Activated B cell treated with CpG ODN at 0.5 μM for 24 hours (primary cell): ENCODE data around the gene KRT9. TPM values are rescaled to one million over a fixed set of nuclear protein-coding genes. Genes with fewer than 3 reads are reported as not detected.

Experiments
- ATAC-seq: fragments of 200-7000 bp; cut with Tn5 transposase; one replicate; pipeline ENCODE4 v1.10.0; 2021; ENCODE audit warnings: low read depth, mild to moderate bottlenecking, moderate library complexity
- CTCF ChIA-PET: fragments of 350-600 bp; sonication (Branson Sonifier 250); formaldehyde crosslinking; loops from one replicate; lab custom pipeline; 2021; ENCODE audit warnings: antibody characterized with exemption; lab: Charles Lee
- POLR2A ChIA-PET: fragments of 350-600 bp; sonication (Branson Sonifier 250); formaldehyde crosslinking; loops from one replicate; lab custom pipeline; 2021; ENCODE audit warnings: antibody characterized with exemption; lab: Charles Lee
- DNase-seq: peaks from one replicate; pipeline ENCODE4 v3.0.0; 2022
- H3K27ac Mint-ChIP-seq: one replicate; pipeline ENCODE4 v1.8.0; 2020; ENCODE audit warnings: mixed read lengths
- H3K27me3 Mint-ChIP-seq: one replicate; pipeline ENCODE4 v1.8.0; 2021; ENCODE audit warnings: mixed read lengths
- H3K36me3 Mint-ChIP-seq: one replicate; pipeline ENCODE4 v1.8.0; 2021; ENCODE audit warnings: low read depth, mixed read lengths
- H3K4me1 Mint-ChIP-seq: one replicate; pipeline ENCODE4 v1.8.0; 2021; ENCODE audit warnings: mixed read lengths
- H3K4me3 Mint-ChIP-seq: one replicate; pipeline ENCODE4 v1.8.0; 2020; ENCODE audit warnings: mild to moderate bottlenecking, mixed read lengths
- H3K9me3 Mint-ChIP-seq: one replicate; pipeline ENCODE4 v1.8.0; 2020; ENCODE audit warnings: mixed read lengths
- intact Hi-C: fragments of 100-400 bp; cut with micrococcal nuclease; formaldehyde crosslinking; loops from one replicate; pipeline ENCODE4 v1.15.1; 2024
- total RNA-seq: library from RNA; stranded (reverse); gene quantifications from 2 replicates; pipeline ENCODE4 v1.2.3, GENCODE V29; 2022
- TF ChIP-seq, protein P1 (sequence below): fragments of 200-600 bp; IDR thresholded peaks from one replicate; pipeline ENCODE4 v1.8.0; 2022; ENCODE audit warnings: antibody characterized with exemption, mild to moderate bottlenecking

KRT9 gene
- total RNA-seq, 1 donor from 2014 or later = not detected

DNA sequence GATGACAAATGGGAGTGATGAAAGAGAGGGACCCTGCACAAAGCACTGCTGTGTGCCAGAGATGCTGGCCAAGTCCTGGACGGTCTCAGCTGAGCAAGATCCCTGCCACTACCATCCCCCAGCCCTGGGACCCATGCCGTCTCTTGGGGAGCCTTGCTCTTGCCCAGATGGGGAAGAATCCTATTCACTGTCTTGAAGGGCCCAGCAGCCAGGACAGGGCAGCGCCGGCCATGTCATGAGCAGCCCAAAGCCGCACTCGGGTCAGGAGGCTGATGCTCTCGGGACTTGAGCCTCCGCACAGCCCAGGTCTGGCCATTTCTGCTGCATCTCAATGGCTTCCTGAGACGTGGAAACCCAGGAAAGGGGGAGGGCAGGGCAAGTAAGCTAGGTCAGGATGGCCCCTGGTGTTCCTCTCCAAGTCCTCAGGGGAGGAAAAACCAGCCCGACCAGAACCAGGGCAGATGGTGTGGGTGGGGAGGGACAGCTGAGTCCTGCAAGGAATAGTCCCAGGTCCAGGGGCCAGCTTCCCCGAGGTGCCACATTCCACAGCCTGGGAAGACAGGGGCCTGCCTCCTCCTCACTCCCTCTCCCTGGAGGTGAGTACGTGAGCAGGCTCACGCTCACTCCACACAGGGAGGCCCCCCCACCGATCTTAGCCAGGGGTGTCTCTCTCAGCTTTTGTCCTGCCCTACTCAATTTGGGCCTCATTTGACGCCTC is 35.9 kb downstream of the KRT9 start:
- Mint-ChIP-seq H3K27me3 (peaks cover 52% of the 10 kb centered on the region), H3K4me3 (no peak overlapping the region), H3K4me1 (no peaks in the 10 kb centered on the region), H3K36me3 (no peaks in the 10 kb centered on the region), H3K9me3 (no peaks in the 10 kb centered on the region), H3K27ac (no peak overlapping the region)
- DNase-seq (no peak), ATAC-seq (no peak)
- intact Hi-C loops = no loop called here
- POLR2A ChIA-PET = no interaction called here
- TF ChIP-seq, protein P1, sequence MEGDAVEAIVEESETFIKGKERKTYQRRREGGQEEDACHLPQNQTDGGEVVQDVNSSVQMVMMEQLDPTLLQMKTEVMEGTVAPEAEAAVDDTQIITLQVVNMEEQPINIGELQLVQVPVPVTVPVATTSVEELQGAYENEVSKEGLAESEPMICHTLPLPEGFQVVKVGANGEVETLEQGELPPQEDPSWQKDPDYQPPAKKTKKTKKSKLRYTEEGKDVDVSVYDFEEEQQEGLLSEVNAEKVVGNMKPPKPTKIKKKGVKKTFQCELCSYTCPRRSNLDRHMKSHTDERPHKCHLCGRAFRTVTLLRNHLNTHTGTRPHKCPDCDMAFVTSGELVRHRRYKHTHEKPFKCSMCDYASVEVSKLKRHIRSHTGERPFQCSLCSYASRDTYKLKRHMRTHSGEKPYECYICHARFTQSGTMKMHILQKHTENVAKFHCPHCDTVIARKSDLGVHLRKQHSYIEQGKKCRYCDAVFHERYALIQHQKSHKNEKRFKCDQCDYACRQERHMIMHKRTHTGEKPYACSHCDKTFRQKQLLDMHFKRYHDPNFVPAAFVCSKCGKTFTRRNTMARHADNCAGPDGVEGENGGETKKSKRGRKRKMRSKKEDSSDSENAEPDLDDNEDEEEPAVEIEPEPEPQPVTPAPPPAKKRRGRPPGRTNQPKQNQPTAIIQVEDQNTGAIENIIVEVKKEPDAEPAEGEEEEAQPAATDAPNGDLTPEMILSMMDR = no peak
- CTCF ChIA-PET = no interaction called here

DNA sequence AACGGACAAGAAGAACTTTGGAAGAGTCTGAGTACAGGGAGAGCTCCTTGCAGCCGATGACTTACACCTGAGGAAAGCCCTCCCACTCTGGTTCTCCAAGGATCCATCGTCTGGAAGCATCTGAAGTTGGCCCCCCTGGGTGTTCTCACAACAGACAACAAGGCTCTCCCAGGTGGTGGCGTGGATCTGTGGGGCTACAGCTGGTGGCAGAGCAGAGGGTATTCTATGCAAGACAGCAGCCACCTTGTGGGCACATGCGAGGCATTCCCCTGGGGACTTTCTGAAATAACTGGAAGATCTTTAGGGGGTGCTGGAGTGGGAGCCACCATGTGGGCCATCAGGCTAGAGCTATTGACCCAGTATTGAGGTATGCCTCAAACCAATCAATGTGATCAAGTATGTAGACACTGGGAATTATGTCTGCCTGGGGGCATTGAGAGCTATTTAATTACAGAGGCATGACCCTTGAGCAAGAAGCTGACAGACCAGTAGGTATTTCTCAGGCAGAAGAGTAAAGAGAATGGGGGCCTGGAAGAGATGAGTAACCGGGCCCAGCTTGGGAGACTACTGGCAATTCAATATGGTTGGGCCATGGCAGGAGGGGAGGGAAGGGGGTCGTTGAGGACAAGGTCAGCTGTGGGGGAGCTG is 36.8 kb downstream of the KRT9 start:
- H3K9me3 Mint-ChIP-seq = no peaks in the 10 kb centered on the region
- POLR2A ChIA-PET = no interaction called here
- CTCF ChIA-PET = no interaction called here
- no peak for DNase-seq
- TF ChIP-seq, protein P1 = no peak
- no peak overlapping the region for H3K27ac Mint-ChIP-seq
- no peak overlapping the region for H3K4me3 Mint-ChIP-seq
- no peak for ATAC-seq
- H3K36me3 Mint-ChIP-seq = no peaks in the 10 kb centered on the region
- intact Hi-C loops = no loop called here
- H3K27me3 Mint-ChIP-seq = peaks cover 58% of the 10 kb centered on the region
- H3K4me1 Mint-ChIP-seq = no peaks in the 10 kb centered on the region

GRCh38 chr17:41533613-41534012 is 38.2 kb downstream of the KRT9 start:
- ChIA-PET CTCF (no interaction called here), POLR2A (interaction anchor here (1.0 kb wide), 1 partner anchor 16 kb away, joined by 3 read pairs; no protein-coding TSS in a partner anchor)
- DNase-seq (no peak), ATAC-seq (no peak)
- Mint-ChIP-seq H3K4me3 (no peak overlapping the region), H3K9me3 (no peaks in the 10 kb centered on the region), H3K27ac (no peak overlapping the region), H3K27me3 (peaks cover 68% of the 10 kb centered on the region), H3K4me1 (no peaks in the 10 kb centered on the region), H3K36me3 (no peaks in the 10 kb centered on the region)
- TF ChIP-seq, protein P1 = no peak
- intact Hi-C loops = no loop called here

GRCh38 chr17:41532947-41533570 is 38.8 kb downstream of the KRT9 start:
- intact Hi-C loops = no loop called here
- Mint-ChIP-seq H3K4me1 (peaks cover 2% of the 10 kb centered on the region), H3K4me3 (no peak overlapping the region), H3K27me3 (peaks cover 69% of the 10 kb centered on the region), H3K27ac (no peak overlapping the region), H3K9me3 (no peaks in the 10 kb centered on the region), H3K36me3 (no peaks in the 10 kb centered on the region)
- TF ChIP-seq, protein P1 = no peak
- POLR2A ChIA-PET = interaction anchor here (1.0 kb wide), 1 partner anchor 16 kb away, joined by 3 read pairs; no protein-coding TSS in a partner anchor
- ATAC-seq (no peak), DNase-seq (no peak)
- CTCF ChIA-PET = interaction anchor here (2.1 kb wide), 1 partner anchor 16 kb away, joined by 9 read pairs; no protein-coding TSS in a partner anchor

DNA sequence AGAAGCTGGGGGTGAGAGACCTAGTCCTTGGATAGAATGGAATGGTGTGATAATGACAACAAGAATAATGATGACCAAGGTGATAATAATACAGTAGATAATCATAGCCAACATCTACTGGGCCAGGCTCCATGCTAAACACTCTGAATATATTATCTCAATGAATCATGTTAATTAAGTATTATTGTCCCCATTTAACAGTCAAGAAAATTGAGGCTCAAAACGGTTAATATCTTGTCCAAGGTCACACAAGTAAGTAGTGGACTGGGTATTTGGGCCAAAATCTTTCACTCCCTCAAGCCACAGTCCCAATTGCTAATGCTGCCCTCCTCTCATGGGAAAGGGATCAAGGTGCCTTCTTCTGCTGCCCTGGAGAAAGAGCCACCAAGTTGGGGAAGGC is 39.9 kb downstream of the KRT9 start:
- no peak overlapping the region for H3K27ac Mint-ChIP-seq
- H3K4me1 Mint-ChIP-seq = peaks cover 7% of the 10 kb centered on the region
- ChIA-PET CTCF (interaction anchor here (2.1 kb wide), 1 partner anchor 17 kb away, joined by 9 read pairs; no protein-coding TSS in a partner anchor), POLR2A (no interaction called here)
- intact Hi-C loops = no loop called here
- no peaks in the 10 kb centered on the region for H3K36me3 Mint-ChIP-seq
- ATAC-seq = no peak
- H3K4me3 Mint-ChIP-seq = no peak overlapping the region
- no peaks in the 10 kb centered on the region for H3K9me3 Mint-ChIP-seq
- TF ChIP-seq, protein P1 = no peak
- no peak for DNase-seq
- peaks cover 68% of the 10 kb centered on the region for H3K27me3 Mint-ChIP-seq
